Measurements from ENCODE around the gene ACSM2A. TPM values are rescaled to one million over a fixed set of nuclear protein-coding genes. Genes with fewer than 3 reads are reported as not detected.
"Not testable (repeated sequence)": the region's sequence is repeated elsewhere in the genome, so short reads cannot be mapped to it uniquely, and the experiment has no call there.

Gene ACSM2A
- total RNA-seq, 1 experiment from 2014 or later, result not detected

DNA sequence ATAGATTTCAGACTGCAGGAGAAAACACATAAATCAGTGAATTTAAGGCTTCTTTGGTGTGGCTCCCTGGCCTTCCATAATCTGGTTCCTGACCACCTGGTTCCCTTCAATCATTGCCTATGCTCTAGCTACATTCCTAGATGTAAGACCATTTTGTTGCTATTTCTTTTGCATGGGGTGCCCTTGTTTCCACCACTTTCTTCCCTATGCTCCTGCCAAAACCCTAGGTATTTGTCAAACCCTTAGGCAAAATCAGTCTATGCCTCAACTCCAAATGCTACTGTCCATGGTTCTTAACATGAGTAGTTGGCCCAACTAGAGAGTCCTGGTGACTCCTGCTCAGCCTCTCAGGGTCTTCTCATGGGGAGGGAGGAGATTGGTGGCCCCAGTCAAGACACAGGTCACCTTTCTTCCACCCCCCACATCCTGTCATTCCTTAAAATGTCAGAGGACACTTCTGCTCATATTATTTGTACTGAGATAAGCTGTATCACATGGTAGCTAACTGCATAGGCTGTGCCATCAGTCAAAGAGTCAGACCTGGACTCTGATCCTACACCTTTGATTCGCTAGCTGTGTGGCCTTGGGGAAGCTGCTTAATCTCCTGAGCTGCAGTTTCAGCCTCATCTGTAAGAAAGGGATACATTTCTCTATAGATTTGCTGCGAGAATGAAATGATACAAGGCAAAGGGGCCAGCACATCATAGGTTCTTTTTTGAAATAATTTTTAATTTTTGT is 27.0 kb upstream of the ACSM2A start:
- Histone ChIP-seq H3K79me2 (ENCODE audit: insufficient read depth, low read length) (no peaks in the 10 kb centered on the region), H3K36me3 (ENCODE audit: control insufficient read depth in 1 of 2, insufficient read depth in 2 of 2, low read length in 2 of 2) (no peaks in the 10 kb centered on the region), H3K4me3 (replicated peaks in 1 of 2; ENCODE audit: low read depth in 1 of 2, low read length in 2 of 2) (no peak overlapping the region), H2AFZ (ENCODE audit: low read depth, low read length, poor library complexity, severe bottlenecking) (no peak overlapping the region), H4K20me1 (ENCODE audit: insufficient read depth) (no peaks in the 10 kb centered on the region), H3K27me3 (ENCODE audit: insufficient read depth, low read length) (0 out of 2 replicates have a peak, but pooled peaks cover 2% of the 10 kb centered on the region), H3K4me1 (ENCODE audit: control insufficient read depth in 1 of 2, insufficient read depth in 2 of 2, low read length in 2 of 2) (no peaks in the 10 kb centered on the region), H3K4me2 (ENCODE audit: low read length) (no peak overlapping the region), H3K9ac (ENCODE audit: low read length) (no peak overlapping the region), H3K9me3 (ENCODE audit: control insufficient read depth in 1 of 2, insufficient read depth in 1 of 2, low read depth in 1 of 2, low read length in 2 of 2) (no peaks in the 10 kb centered on the region), H3K27ac (ENCODE audit: low read depth, low read length) (no peak overlapping the region), H3K9me2 (ENCODE audit: insufficient read depth) (no peaks in the 10 kb centered on the region)
- ChIA-PET CTCF (no interaction called here), POLR2A (no interaction called here), RAD21 (ENCODE audit: low non-redundant PET in 1 of 2, low total read pairs in 2 of 2, uncharacterized antibody in 2 of 2, unreplicated experiment in 2 of 2) (no interaction called here)
- ATAC-seq, result no peak
- TF ChIP-seq SIN3A (IDR thresholded peaks at IDR 0.05; ENCODE audit: low read depth) (no peak), RAD21 (IDR thresholded peaks at IDR 0.05; ENCODE audit: low read depth) (no peak), SRF (IDR thresholded peaks at IDR 0.05; ENCODE audit: low read depth) (no peak), ELF1 (IDR thresholded peaks at IDR 0.05; ENCODE audit: borderline replicate concordance, low read depth) (no peak), TCF7L2 (IDR thresholded peaks at IDR 0.05; ENCODE audit: borderline replicate concordance, extremely low read depth, insufficient read depth, insufficient read length) (no peak)
- TF ChIP-seq, protein P1, sequence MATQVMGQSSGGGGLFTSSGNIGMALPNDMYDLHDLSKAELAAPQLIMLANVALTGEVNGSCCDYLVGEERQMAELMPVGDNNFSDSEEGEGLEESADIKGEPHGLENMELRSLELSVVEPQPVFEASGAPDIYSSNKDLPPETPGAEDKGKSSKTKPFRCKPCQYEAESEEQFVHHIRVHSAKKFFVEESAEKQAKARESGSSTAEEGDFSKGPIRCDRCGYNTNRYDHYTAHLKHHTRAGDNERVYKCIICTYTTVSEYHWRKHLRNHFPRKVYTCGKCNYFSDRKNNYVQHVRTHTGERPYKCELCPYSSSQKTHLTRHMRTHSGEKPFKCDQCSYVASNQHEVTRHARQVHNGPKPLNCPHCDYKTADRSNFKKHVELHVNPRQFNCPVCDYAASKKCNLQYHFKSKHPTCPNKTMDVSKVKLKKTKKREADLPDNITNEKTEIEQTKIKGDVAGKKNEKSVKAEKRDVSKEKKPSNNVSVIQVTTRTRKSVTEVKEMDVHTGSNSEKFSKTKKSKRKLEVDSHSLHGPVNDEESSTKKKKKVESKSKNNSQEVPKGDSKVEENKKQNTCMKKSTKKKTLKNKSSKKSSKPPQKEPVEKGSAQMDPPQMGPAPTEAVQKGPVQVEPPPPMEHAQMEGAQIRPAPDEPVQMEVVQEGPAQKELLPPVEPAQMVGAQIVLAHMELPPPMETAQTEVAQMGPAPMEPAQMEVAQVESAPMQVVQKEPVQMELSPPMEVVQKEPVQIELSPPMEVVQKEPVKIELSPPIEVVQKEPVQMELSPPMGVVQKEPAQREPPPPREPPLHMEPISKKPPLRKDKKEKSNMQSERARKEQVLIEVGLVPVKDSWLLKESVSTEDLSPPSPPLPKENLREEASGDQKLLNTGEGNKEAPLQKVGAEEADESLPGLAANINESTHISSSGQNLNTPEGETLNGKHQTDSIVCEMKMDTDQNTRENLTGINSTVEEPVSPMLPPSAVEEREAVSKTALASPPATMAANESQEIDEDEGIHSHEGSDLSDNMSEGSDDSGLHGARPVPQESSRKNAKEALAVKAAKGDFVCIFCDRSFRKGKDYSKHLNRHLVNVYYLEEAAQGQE (IDR thresholded peaks at IDR 0.05; ENCODE audit: low read depth), result peak; percentile 28
- TF ChIP-seq, protein P2, sequence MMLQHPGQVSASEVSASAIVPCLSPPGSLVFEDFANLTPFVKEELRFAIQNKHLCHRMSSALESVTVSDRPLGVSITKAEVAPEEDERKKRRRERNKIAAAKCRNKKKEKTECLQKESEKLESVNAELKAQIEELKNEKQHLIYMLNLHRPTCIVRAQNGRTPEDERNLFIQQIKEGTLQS (IDR thresholded peaks at IDR 0.05), result no peak
- TF ChIP-seq, protein P3, sequence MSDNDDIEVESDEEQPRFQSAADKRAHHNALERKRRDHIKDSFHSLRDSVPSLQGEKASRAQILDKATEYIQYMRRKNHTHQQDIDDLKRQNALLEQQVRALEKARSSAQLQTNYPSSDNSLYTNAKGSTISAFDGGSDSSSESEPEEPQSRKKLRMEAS (IDR thresholded peaks at IDR 0.05), result no peak
- no TSS peak for BruUV-seq (replicated peaks)
- no peak for DNase-seq (ENCODE audit: low read depth, low spot score)
- intact Hi-C loops (cut with micrococcal nuclease), result no loop called here

DNA sequence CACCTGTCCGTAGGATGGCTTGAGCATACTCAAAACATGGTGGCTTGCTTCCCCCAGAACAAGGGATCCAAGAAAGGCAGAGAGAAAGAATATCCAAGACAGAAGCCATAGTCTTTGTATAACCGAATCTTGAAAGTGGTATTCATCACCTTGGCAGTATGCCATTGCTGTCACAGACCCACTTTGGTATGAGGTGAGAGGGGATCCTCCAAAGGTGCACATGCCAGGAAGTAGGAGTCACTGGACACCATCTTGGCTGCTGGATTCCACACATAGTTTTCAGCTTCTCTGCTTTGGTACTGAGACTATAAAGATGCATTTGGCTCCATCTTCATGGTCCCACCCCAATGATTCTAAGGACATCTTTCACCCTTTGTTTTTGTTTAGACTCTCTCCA is 23.9 kb upstream of the ACSM2A start:
- DNase-seq (ENCODE audit: low read depth, low spot score); intact Hi-C loops (cut with micrococcal nuclease); RAD21 ChIA-PET (ENCODE audit: low non-redundant PET in 1 of 2, low total read pairs in 2 of 2, uncharacterized antibody in 2 of 2, unreplicated experiment in 2 of 2); H3K4me1 ChIP-seq (ENCODE audit: control insufficient read depth in 1 of 2, insufficient read depth in 2 of 2, low read length in 2 of 2); CTCF ChIA-PET; H3K4me3 ChIP-seq (replicated peaks in 1 of 2; ENCODE audit: low read depth in 1 of 2, low read length in 2 of 2); H2AFZ ChIP-seq (ENCODE audit: low read depth, low read length, poor library complexity, severe bottlenecking); H3K4me2 ChIP-seq (ENCODE audit: low read length); H3K79me2 ChIP-seq (ENCODE audit: insufficient read depth, low read length); H3K36me3 ChIP-seq (ENCODE audit: control insufficient read depth in 1 of 2, insufficient read depth in 2 of 2, low read length in 2 of 2); ATAC-seq; H3K9ac ChIP-seq (ENCODE audit: low read length); H3K27ac ChIP-seq (ENCODE audit: low read depth, low read length); POLR2A ChIA-PET; H3K9me3 ChIP-seq (ENCODE audit: control insufficient read depth in 1 of 2, insufficient read depth in 1 of 2, low read depth in 1 of 2, low read length in 2 of 2); BruUV-seq (replicated peaks); H3K27me3 ChIP-seq (ENCODE audit: insufficient read depth, low read length); H4K20me1 ChIP-seq (ENCODE audit: insufficient read depth); H3K9me2 ChIP-seq (ENCODE audit: insufficient read depth): not testable (repeated sequence)

DNA sequence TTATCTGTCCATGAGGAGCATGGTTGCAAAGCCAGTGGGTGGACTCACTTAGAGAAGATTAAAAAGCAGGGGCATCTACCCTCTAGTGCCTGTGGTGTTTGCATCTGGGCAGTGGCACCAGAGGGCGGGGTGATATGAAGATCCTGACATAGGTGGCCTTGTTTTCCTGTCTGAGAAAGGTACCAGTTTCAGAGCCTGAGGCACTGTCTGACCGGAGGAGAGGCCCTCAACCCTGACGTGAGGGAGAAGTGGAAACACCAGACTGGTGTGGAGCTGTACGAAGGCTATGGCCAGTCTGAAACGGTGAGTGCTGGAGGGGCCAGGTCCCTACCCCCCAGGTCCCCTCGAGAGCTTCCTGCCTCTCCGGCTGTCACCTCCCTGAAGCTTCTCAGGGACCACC is 21.8 kb upstream of the ACSM2A start:
- H3K9ac ChIP-seq (ENCODE audit: low read length); H3K4me1 ChIP-seq (ENCODE audit: control insufficient read depth in 1 of 2, insufficient read depth in 2 of 2, low read length in 2 of 2); ATAC-seq; H3K27me3 ChIP-seq (ENCODE audit: insufficient read depth, low read length); H3K27ac ChIP-seq (ENCODE audit: low read depth, low read length); BruUV-seq (replicated peaks); POLR2A ChIA-PET; H3K9me2 ChIP-seq (ENCODE audit: insufficient read depth); CTCF ChIA-PET; H2AFZ ChIP-seq (ENCODE audit: low read depth, low read length, poor library complexity, severe bottlenecking); H3K4me2 ChIP-seq (ENCODE audit: low read length); H3K4me3 ChIP-seq (replicated peaks in 1 of 2; ENCODE audit: low read depth in 1 of 2, low read length in 2 of 2); RAD21 ChIA-PET (ENCODE audit: low non-redundant PET in 1 of 2, low total read pairs in 2 of 2, uncharacterized antibody in 2 of 2, unreplicated experiment in 2 of 2); H4K20me1 ChIP-seq (ENCODE audit: insufficient read depth); DNase-seq (ENCODE audit: low read depth, low spot score); H3K36me3 ChIP-seq (ENCODE audit: control insufficient read depth in 1 of 2, insufficient read depth in 2 of 2, low read length in 2 of 2); intact Hi-C loops (cut with micrococcal nuclease); H3K9me3 ChIP-seq (ENCODE audit: control insufficient read depth in 1 of 2, insufficient read depth in 1 of 2, low read depth in 1 of 2, low read length in 2 of 2); H3K79me2 ChIP-seq (ENCODE audit: insufficient read depth, low read length): not testable (repeated sequence)

All from HCT116 (cell line).